Esophagus muscularis mucosa (tissue), 4 donors: ENCODE measurements around the gene PTPMT1. TPM values are rescaled to one million over a fixed set of nuclear protein-coding genes. Genes with fewer than 3 reads are reported as not detected.
"Not testable (repeated sequence)": the region's sequence is repeated elsewhere in the genome, so short reads cannot be mapped to it uniquely, and the experiment has no call there.

Source experiments
- DNase-seq: peaks from one replicate; pipeline ENCODE4 v3.0.0-alpha.2; 2017; ENCODE audit errors: extremely low spot score
- H3K27ac ChIP-seq, 4 donors: fragments of 200-600 bp; sonication (generic); replicated peaks in 1 of 4; 1 replicate in 3 of 4; 2 replicates in 1 of 4; pipeline ENCODE4 v1.5.1; 2016 to 2019; ENCODE audit warnings: mild to moderate bottlenecking in 1 of 4
- H3K27me3 ChIP-seq, 4 donors: fragments of 200-600 bp; sonication (generic); one replicate each; pipeline versions ENCODE4 v1.5.1 to v1.6.0; 2016 to 2019
- H3K36me3 ChIP-seq, 4 donors: fragments of 200-600 bp; sonication (generic); one replicate each; pipeline ENCODE4 v1.5.1; 2016 to 2019
- H3K4me1 ChIP-seq, 4 donors: fragments of 200-600 bp; sonication (generic); one replicate each; pipeline ENCODE4 v1.5.1; 2016 to 2019
- H3K4me3 ChIP-seq, 4 donors: fragments of 200-600 bp; sonication (generic); 1 replicate in 2 of 4; 2 replicates in 2 of 4; pipeline ENCODE4 v1.5.1; 2016 to 2019; ENCODE audit warnings: mild to moderate bottlenecking in 4 of 4, moderate library complexity in 1 of 4
- H3K9me3 ChIP-seq, 4 donors: fragments of 200-600 bp; sonication (generic); 1 replicate in 3 of 4; 2 replicates in 1 of 4; pipeline ENCODE4 v1.5.1; 2016 to 2019
- EP300 ChIP-seq: sonication (generic); formaldehyde crosslinking; IDR thresholded peaks from one replicate; pipeline ENCODE4 v1.6.1; 2017; ENCODE audit warnings: antibody characterized with exemption
- POLR2A ChIP-seq: fragments of 450-650 bp; IDR thresholded peaks from one replicate; pipeline ENCODE4 v1.6.1; 2017; ENCODE audit warnings: antibody characterized with exemption, moderate library complexity, mild to moderate bottlenecking, low read depth
- POLR2AphosphoS5 ChIP-seq, 2 donors: sonication (generic); formaldehyde crosslinking; IDR thresholded peaks; one replicate each; pipeline ENCODE4 v1.6.1; 2017; ENCODE audit warnings: antibody characterized with exemption in 2 of 2
- WGBS: methylation state at CpG from one replicate; pipeline ENCODE4 v1.1.5; 2018; 5-methylcytosine and 5-hydroxymethylcytosine counted together
- intact Hi-C: fragments of 100-400 bp; cut with DNase I; formaldehyde crosslinking; loops from one replicate; pipeline ENCODE4 v1.15.1; 2023
- total RNA-seq, 4 donors: library from RNA; depleted of rRNA; stranded (reverse); fragments of >200 nt; gene quantifications; one replicate each; pipeline versions ENCODE4 v1.1.0 to v1.2.1, GENCODE V29; 2016
- TF ChIP-seq, protein P1 (sequence below), 3 experiments: fragments of 200-600 bp in 2 of 3; fragments of 450-650 bp in 1 of 3; sonication (generic) in 2 of 3; IDR thresholded peaks; one replicate each; pipeline ENCODE4 v1.5.1; 2017 to 2019; ENCODE audit warnings: antibody characterized with exemption in 3 of 3, mild to moderate bottlenecking in 2 of 3, moderate library complexity in 1 of 3

Gene PTPMT1
- total RNA-seq, 4 donors from 2014 or later = 63.0 to 96.4 (median 79.6) TPM

DNA sequence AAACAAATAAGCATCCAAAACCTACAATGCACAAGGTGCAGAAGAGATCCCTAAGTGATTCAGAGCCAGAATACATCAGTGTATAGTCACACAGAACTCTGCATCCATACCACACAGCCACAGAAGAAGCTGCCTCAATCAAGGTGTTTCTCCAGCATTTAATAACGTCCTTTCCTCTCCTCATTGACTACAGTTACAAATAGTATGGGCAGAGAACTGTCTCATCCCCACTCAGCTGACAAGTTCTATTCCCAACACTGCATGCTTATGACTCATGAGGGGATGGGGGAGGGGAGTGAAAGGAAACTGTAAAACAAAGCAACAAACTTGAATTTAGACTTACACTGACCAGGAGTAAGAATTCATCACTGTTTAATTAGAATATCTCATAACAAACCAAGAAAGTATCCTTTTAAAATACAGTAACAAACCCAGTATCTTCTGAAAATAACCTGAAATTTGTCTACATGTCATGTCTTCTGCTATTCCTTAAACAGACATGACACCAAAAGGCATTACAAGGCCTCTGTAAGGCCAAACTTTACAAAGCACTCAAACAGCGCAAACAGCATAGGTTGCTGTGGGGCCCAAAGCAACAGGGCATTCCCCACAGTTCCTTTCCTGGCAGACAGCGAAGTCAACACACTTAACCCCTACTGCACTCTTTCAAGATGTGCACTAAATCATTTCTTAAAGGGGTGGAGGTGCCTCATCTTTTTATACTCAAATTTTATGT lies 41.7 kb upstream of the PTPMT1 start:
- Histone ChIP-seq H3K36me3 (no peaks in the 10 kb centered on the region), H3K27me3 (no peaks in the 10 kb centered on the region), H3K4me1 (peaks cover 69 to 99% (median 92%) of the 10 kb centered on the region in 4 donors), H3K4me3 (peak overlapping the region; percentile 37 to 48 (median 45)), H3K27ac (peak overlapping the region; percentile 68 to 83 (median 80)), H3K9me3 (no peaks in the 10 kb centered on the region)
- WGBS = 4% methylated on average over 3 of the region's 3 CpGs
- no peak for DNase-seq
- peak; percentile 52 to 58 for TF ChIP-seq POLR2AphosphoS5 (IDR thresholded peaks at IDR 0.05)
- TF ChIP-seq, protein P1, sequence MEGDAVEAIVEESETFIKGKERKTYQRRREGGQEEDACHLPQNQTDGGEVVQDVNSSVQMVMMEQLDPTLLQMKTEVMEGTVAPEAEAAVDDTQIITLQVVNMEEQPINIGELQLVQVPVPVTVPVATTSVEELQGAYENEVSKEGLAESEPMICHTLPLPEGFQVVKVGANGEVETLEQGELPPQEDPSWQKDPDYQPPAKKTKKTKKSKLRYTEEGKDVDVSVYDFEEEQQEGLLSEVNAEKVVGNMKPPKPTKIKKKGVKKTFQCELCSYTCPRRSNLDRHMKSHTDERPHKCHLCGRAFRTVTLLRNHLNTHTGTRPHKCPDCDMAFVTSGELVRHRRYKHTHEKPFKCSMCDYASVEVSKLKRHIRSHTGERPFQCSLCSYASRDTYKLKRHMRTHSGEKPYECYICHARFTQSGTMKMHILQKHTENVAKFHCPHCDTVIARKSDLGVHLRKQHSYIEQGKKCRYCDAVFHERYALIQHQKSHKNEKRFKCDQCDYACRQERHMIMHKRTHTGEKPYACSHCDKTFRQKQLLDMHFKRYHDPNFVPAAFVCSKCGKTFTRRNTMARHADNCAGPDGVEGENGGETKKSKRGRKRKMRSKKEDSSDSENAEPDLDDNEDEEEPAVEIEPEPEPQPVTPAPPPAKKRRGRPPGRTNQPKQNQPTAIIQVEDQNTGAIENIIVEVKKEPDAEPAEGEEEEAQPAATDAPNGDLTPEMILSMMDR (IDR thresholded peaks at IDR 0.05) = no peak
- intact Hi-C loops = no loop called here

- peak overlapping the region; percentile 68 to 83 (median 80) for H3K27ac ChIP-seq
- H3K27me3 ChIP-seq = no peaks in the 10 kb centered on the region
- WGBS = 18% methylated on average over 9 of the region's 9 CpGs
- intact Hi-C loops = no loop called here
- peaks cover 62 to 98% (median 88%) of the 10 kb centered on the region in 4 donors for H3K4me1 ChIP-seq
- peak overlapping the region; percentile 37 to 48 (median 45) for H3K4me3 ChIP-seq
- no peak for DNase-seq
- TF ChIP-seq, protein P1 (IDR thresholded peaks at IDR 0.05) = no peak
- TF ChIP-seq POLR2AphosphoS5 (IDR thresholded peaks at IDR 0.05) = peak; percentile 27 to 74
- H3K9me3 ChIP-seq = no peaks in the 10 kb centered on the region
- H3K36me3 ChIP-seq = peaks cover 0 to 4% (median 0%) of the 10 kb centered on the region in 4 donors
Observed at GRCh38 chr11:47524291-47524874, 41.0 kb upstream of the PTPMT1 start.

GRCh38 chr11:47526032-47526431 lies 39.4 kb upstream of the PTPMT1 start:
- 87% methylated on average over 9 of the region's 9 CpGs for WGBS
- H3K27me3 ChIP-seq, intact Hi-C loops, H3K36me3 ChIP-seq, H3K9me3 ChIP-seq, DNase-seq, H3K4me3 ChIP-seq: not testable (repeated sequence)
- peaks cover 54 to 97% (median 87%) of the 10 kb centered on the region in 4 donors for H3K4me1 ChIP-seq
- peak overlapping the region; percentile 68 to 83 (median 80) for H3K27ac ChIP-seq

- WGBS = 91% methylated on average over 6 of the region's 6 CpGs
- peaks cover 50 to 97% (median 87%) of the 10 kb centered on the region in 4 donors for H3K4me1 ChIP-seq
Observed at GRCh38 chr11:47527186-47527585, 38.2 kb upstream of the PTPMT1 start.

DNA sequence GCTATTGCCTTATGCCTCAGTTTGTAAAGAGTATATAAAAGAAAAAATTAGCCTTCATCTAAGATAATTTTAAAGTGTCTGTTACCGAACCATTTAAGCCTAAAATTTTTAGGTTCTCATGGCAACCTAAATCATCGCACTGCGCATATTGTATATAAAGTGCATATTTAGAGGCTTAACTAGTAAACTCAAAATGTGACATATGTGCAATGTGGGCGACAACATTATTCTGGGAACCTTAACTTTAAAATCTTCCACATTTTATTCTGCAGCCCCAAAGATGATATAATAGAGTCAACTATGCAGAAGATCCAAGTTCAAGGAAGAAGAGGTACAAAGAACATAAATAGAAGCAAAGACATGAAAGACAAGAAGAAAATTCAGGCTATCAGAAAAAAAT lies 35.4 kb upstream of the PTPMT1 start:
- 86% methylated on average over 4 of the region's 4 CpGs for WGBS
- intact Hi-C loops = no loop called here

More at GRCh38 chr11:47527186-47527585, 38.2 kb upstream of the PTPMT1 start:
- H3K4me3 ChIP-seq = no peak overlapping the region
- H3K27me3 ChIP-seq = no peaks in the 10 kb centered on the region
- no peak for DNase-seq
- H3K36me3 ChIP-seq = peaks cover 0 to 6% (median 0%) of the 10 kb centered on the region in 4 donors
- H3K27ac ChIP-seq = peak overlapping the region; percentile 68 to 83 (median 80)
- TF ChIP-seq POLR2A = no peak
- no peak for TF ChIP-seq EP300
- no peak for TF ChIP-seq POLR2AphosphoS5 (IDR thresholded peaks at IDR 0.05)
- TF ChIP-seq, protein P1 (IDR thresholded peaks at IDR 0.05) = no peak
- H3K9me3 ChIP-seq = no peaks in the 10 kb centered on the region
- intact Hi-C loops = no loop called here

GRCh38 chr11:47530721-47531120 lies 34.7 kb upstream of the PTPMT1 start:
- H3K27me3 ChIP-seq, H3K4me3 ChIP-seq, H3K36me3 ChIP-seq, H3K9me3 ChIP-seq, DNase-seq, intact Hi-C loops: not testable (repeated sequence)
- Histone ChIP-seq H3K27ac (peak overlapping the region; percentile 16 to 62 (median 30)), H3K4me1 (peaks cover 47 to 97% (median 87%) of the 10 kb centered on the region in 4 donors)
- WGBS = 96% methylated on average over 8 of the region's 9 CpGs

More for the DNA sequence above, 35.4 kb upstream of the PTPMT1 start:
- TF ChIP-seq POLR2AphosphoS5 (IDR thresholded peaks at IDR 0.05) (no peak), POLR2A (no peak), EP300 (no peak)
- TF ChIP-seq, protein P1 (IDR thresholded peaks at IDR 0.05) = no peak
- Histone ChIP-seq H3K9me3 (no peaks in the 10 kb centered on the region), H3K27ac (peak overlapping the region in 3 of 4 donors; percentile 31 to 62 (median 53)), H3K36me3 (peaks cover 0 to 6% (median 0%) of the 10 kb centered on the region in 4 donors), H3K4me1 (peaks cover 49 to 97% (median 87%) of the 10 kb centered on the region in 4 donors), H3K4me3 (no peak overlapping the region), H3K27me3 (no peaks in the 10 kb centered on the region)
- no peak for DNase-seq
